ENCODE measurements around the gene RHBDD3.

Gene RHBDD3

DNA sequence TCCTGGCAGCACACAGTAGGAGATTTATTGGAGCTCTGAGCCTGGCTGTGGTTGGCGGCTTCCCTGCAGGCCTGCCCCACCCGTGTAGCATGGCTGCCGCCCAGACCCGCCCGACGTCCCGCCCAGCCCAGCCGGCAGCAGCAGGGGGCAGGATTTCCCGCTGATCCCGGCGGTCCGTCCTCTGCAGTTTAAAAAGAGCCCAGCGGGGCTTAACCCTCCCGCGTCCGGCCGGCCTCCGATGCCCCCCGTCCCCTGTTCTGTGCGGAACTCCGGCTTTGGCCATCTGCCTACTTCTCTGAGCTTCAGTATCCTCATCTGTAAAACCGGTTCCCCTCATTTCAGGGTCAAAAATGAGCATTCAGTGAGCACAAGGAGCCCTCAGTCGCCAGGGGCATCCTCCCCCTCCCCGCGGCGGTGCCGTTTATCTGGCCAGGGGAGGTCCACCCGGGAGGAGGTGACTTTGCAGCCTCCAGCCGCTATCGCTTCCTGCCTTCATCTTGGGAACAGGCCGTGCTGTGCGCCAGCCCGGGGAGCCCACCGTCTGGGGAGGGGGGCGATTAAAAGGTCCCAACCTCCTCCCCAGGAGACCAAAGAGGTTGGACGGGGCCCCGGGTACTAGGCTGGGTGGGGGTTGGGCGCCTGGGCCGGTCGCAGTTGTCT lies 38.5 kb upstream of the RHBDD3 start, which contains the start of gene GAS2L1:
GAS2L1 (plus strand) TSS at position 476 of the 660 bp plus-strand sequence. CDS start 1,456 bp downstream, outside the sequence.
- peak; percentile 83 for DNase-seq

GRCh38 chr22:29305836-29306174 lies 38.0 kb upstream of the RHBDD3 start:
- DNase-seq: no peak

- no peak for DNase-seq
Observed at GRCh38 chr22:29302681-29303465, 35.1 kb upstream of the RHBDD3 start.

GRCh38 chr22:29302402-29302680 lies 34.6 kb upstream of the RHBDD3 start:
- no peak for DNase-seq

DNA sequence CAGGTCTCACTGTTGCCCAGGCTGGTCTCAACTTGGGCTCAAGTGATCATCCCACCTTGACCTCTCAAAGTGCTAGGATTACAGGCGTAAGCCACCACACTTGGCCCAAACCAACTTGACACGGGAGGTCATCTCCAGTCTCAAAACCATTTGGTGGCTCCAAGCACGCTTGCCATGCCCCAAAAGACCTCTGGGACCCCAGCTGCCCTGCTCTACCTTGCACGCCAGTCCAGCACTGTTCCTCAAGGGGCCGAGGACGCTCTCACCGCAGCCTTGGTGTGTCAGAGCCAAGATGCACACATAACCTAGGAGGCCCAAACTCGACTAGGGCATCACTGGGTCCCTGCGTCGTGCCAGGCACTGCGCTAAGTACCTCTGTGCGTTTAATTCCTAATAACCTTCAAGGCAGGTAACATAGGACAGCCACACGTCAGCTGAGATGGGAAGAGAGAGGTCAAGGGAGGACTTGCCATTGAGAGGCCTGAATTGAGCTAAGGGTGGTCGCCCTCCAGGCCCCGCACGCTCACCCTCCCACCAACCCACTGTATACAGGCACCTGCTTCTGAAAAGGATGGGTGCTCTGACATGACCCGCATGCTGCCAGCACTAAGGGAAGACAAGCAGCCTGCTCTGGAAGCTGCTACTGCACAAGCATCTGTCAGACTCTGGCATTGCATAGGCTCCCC lies 34.1 kb upstream of the RHBDD3 start:
- no peak for DNase-seq

- DNase-seq: no peak
Observed at GRCh38 chr22:29300807-29301601, 33.2 kb upstream of the RHBDD3 start.

- no peak for DNase-seq
Observed at GRCh38 chr22:29300467-29300806, 32.7 kb upstream of the RHBDD3 start.

DNA sequence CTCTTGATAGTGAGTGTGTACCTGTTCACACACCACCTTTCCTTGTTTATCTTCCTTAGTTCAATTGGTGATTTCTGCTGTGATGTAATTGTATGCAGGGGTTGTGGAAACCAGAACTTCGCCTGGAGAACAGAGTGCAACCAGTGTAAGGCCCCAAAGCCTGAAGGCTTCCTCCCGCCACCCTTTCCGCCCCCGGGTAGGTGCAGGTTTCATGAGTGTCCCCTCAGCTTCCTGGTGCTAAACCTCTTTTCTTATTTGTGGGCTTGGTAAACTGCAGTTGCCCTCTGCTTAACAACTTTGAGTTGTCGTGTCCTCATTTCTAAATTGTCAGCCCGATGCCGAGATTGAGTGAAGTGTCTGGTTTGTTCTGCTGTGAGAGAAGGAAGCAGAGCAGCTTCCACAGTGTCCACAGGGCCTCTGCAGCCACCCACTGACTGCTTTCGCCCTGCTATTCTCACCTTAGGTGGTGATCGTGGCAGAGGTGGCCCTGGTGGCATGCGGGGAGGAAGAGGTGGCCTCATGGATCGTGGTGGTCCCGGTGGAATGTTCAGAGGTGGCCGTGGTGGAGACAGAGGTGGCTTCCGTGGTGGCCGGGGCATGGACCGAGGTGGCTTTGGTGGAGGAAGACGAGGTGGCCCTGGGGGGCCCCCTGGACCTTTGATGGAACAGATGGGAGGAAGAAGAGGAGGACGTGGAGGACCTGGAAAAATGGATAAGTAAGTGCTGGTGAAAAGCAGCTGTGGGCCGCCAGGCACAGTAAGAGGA lies 31.5 kb upstream of the RHBDD3 start:
- no peak for DNase-seq

- DNase-seq: no peak
Observed at GRCh38 chr22:29298641-29299040, 30.9 kb upstream of the RHBDD3 start.

DNA sequence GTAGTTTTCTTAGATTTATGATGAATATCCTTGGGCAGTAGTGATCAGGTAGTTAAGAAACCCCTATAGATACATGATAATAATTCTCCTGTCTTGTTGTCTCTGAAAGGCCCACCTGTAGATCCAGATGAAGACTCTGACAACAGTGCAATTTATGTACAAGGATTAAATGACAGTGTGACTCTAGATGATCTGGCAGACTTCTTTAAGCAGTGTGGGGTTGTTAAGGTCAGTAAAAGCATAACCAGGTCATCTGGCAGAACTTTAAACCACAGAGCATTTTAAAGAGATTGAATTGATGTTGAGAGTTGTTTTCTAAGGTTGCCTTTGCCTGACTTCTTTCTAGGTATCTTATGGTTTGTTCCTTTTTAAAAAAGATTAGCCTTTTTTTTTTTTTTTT lies 24.6 kb upstream of the RHBDD3 start:
- no peak for DNase-seq

DNA sequence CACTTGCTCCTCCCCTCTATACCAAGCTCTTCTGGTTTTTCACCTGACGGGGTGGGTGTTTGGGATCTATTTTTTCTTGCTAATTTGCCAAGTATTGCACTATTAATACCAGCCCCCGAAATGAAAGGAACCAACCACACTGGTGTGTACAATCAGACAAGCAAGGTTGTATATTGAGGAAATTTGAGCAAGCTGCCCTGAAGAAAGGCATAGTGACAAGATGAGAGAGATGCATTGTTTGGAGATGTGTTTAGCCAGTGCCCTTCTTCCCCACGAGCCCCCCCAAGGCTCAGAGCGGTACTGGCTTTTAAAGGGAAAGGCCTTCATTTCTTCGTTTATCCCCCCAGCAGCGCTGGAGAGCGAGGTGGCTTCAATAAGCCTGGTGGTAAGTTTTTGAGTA lies 23.4 kb upstream of the RHBDD3 start:
- no peak for DNase-seq

DNA sequence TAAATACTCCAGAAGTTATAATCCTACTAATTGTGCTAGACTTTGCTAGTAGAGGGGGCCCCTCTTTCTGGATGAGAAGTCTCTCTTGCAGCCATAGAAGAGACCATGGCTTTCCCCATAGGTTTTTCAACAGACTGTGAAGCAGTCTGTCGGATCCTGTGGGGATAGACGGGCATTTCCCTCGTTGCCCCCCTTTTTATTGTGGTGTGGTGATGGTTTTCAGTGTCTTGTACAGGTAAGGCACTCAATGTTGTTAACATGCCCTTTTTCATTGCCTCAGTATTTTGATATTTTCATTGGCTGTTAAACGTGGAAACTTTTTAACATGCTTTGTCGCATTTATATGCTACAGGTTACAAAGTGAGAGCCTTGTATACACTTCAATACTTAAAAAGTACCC lies 22.3 kb upstream of the RHBDD3 start:
- DNase-seq: no peak

DNA sequence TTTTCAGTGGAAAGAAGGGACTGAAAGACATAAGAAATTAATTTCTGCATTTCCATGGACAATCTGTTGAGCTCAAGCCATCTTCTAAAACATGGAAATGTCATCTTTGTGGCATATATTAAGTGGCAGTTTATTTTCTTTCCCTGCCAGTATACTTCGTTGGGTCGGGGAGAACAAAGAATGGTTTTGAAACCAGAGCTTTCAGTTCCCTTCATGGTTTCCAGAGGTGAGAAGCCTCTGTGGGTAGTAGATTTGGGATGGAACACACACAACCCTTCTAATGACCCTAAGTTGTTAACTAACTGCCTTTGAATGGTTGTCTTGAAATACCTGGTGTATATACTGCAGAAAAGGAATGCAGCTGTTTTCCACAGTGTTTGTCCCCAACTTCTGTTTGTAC lies 21.1 kb upstream of the RHBDD3 start:
- DNase-seq: no peak

DNA sequence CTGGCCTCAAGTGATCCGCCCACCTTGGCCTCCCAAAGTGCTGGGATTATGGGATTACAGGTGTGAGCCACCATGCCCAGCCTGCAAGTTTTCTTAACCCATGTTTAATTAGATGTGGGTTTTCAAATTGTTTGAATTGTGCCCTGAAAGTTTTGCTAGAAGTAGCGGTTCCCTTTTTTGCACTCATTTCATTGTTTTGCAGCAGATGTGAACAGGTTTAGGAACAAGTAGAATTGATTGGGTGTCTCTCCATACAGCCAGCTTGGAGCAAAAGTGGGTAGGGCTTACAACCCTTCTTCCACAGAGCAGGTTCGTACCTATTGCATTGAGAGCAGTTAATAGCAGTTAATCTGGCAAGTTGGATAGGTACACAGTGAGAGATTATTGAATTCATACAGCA lies 16.4 kb upstream of the RHBDD3 start:
- DNase-seq: no peak

DNA sequence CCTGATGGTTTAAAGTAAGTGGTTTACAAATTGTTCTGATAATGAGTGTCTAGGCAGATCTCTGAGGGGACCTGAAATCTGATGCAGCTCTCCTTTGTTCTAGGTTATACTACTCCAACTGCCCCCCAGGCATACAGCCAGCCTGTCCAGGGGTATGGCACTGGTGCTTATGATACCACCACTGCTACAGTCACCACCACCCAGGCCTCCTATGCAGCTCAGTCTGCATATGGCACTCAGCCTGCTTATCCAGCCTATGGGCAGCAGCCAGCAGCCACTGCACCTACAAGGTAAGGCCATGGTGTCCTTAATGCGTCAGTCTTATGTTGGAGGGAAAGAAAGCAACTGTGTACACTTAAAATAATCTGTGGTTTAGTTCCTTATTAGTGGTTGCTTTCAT lies 10.1 kb upstream of the RHBDD3 start:
- no peak for DNase-seq

DNA sequence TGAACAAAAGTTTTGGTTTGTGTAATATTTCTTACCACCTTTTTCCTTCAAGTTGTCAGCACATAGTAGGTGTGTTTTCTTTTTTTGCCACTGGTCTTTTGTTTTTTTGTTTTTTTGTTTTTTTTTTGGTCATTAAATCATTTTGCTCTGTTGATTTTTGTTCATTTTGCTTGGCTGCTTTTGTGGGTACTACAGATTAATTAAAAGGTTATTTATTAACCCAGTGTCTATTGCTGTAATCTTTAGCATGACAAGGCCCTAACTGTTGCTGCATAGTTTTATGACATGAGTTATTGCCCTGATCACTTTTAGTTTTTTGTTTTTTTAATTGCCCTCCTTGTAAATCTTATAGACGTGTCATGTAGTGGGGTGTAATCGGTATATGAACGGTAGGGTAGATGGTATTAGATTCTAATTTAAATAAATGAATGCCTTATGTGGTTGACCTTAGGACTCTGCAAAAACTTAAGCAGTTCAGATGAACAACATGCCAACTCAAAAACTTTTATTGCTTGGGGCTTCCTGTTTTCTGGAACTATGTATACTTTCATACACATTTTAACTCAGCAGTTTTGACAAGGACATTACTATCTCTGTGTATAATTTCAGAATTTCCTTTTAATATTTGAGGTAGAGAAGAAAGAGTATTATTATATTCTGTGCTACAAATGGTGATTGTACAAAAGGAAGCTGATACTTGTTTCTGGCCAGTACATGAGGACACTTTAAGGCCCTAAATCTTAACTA lies 8.2 kb upstream of the RHBDD3 start:
- no peak for DNase-seq

- DNase-seq: no peak
Observed at GRCh38 chr22:29275167-29275566, 7.4 kb upstream of the RHBDD3 start.

DNA sequence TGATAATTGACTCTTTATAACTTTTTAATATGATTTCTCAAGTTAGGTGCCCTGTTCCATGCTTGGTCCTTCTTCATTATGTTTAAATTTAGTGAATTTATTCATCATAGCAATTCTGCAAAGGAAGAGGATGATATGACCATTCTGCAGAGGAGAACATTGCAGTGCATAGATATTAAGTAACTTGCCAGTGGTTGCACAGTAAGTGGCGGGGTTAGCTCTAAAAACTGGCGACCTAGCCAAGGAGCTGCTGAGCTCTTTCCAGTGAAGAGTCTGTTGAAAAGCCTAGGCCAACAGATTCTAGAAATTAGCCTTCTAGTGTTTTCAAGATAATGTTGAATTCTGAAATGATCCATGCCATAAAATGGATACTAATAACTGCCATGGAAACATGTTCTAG lies 4.8 kb upstream of the RHBDD3 start:
- no peak for DNase-seq

GRCh38 chr22:29270475-29271271 lies 2.9 kb upstream of the RHBDD3 start:
- DNase-seq: peak; percentile 68

DNA sequence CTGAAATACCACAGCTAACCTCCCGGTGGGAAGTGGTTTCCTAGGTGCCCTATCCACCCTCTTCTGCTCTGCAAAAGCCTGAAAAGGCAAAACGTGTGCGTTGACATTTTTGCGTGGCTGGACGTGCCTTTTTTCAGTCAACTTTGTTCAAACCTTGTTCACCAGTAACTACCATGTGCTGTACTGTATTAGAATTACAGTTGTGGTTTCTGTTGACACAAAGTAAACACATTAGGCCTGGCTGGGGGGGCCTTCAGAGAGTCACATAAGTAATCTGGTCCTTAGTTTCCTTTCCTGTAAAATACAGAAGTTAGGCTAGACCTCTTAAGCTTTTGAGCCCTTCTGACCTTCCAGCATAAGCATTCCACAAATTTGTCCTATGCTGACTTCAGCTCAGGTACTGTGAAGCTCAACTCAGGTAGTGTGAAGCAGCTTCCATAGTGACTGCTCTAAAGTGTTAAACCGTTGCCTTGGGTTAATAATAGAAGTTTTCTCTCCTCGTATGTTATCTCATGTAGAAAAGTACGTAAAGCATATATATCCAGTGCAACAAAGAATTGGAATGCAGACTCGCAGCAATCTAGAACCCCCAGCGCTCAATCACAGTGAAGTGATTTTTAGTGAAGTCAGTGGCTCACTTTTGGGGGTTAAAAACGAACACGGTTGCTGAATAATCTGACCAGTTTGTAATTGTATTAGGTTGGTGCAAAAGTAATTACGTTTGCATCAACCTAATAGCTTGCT lies 2.1 kb upstream of the RHBDD3 start:
- DNase-seq: peak; percentile 26

- DNase-seq: peak; percentile 12
Observed at GRCh38 chr22:29269230-29269604, 1.4 kb upstream of the RHBDD3 start.
